Occipital lobe (tissue), 1 donor: ENCODE results near the gene ITK. TPM values are rescaled to one million over a fixed set of nuclear protein-coding genes. Genes with fewer than 3 reads are reported as not detected.

Source experiments
- total RNA-seq: library from RNA; depleted of rRNA; stranded (reverse); fragments of >200 nt; gene quantifications from one replicate; pipeline ENCODE4 v1.2.3, GENCODE V29; 2014

Gene ITK
- total RNA-seq, 1 donor from 2014 or later, result 0.16 TPM

Other genes with a start within 250 kb of the ITK start
- gene TIMD4, start 217.6 kb upstream of the ITK start, total RNA-seq, result not detected
- 0.31 TPM for gene HAVCR1, start 121.7 kb upstream of the ITK start, total RNA-seq
- 7.0 TPM for gene HAVCR2, start 71.8 kb upstream of the ITK start, total RNA-seq
- gene MED7, start 38.0 kb upstream of the ITK start, total RNA-seq, result 36.3 TPM
- gene GARIN3, start 14.6 kb upstream of the ITK start, total RNA-seq, result not detected
- 84.7 TPM for gene CYFIP2, start 85.3 kb downstream of the ITK start, total RNA-seq